ENCODE measurements around the gene CCDC91. TPM values are rescaled to one million over a fixed set of nuclear protein-coding genes. Genes with fewer than 3 reads are reported as not detected.

Gene CCDC91
- total and polyA plus RNA-seq, 11 donors: 24.9 to 62.1 (median 51.8) TPM

DNA sequence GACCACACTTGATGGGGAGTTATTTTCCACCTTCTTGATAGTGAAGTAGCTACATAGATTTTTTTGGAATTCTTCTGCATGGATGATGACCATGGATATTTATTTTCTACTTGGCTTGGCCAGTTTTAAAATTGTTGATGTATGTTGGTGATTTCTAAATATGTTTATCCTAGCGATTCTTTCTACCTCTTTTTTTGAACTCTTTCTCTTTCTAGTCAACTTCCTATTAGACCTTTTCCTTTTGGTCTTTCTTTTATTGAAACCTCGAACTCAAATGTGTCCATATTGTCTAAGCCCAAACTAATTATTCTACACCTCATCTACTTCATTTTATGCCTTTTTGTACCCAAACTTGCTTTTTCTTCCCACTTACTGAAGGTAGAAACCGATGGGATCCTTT lies 37.0 kb downstream of the CCDC91 start:
- DNase-seq: no peak
- intact Hi-C loops (cut with DNase I): no loop called here
- peaks cover 0 to 35% (median 1%) of the 10 kb centered on the region in 12 donors for H3K4me1 ChIP-seq
- ATAC-seq: no peak
- no peaks in the 10 kb centered on the region for H3K36me3 ChIP-seq
- TF ChIP-seq, protein P1, sequence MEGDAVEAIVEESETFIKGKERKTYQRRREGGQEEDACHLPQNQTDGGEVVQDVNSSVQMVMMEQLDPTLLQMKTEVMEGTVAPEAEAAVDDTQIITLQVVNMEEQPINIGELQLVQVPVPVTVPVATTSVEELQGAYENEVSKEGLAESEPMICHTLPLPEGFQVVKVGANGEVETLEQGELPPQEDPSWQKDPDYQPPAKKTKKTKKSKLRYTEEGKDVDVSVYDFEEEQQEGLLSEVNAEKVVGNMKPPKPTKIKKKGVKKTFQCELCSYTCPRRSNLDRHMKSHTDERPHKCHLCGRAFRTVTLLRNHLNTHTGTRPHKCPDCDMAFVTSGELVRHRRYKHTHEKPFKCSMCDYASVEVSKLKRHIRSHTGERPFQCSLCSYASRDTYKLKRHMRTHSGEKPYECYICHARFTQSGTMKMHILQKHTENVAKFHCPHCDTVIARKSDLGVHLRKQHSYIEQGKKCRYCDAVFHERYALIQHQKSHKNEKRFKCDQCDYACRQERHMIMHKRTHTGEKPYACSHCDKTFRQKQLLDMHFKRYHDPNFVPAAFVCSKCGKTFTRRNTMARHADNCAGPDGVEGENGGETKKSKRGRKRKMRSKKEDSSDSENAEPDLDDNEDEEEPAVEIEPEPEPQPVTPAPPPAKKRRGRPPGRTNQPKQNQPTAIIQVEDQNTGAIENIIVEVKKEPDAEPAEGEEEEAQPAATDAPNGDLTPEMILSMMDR (IDR thresholded peaks at IDR 0.05): no peak
- no peak for TF ChIP-seq POLR2A (IDR thresholded peaks at IDR 0.05)
- H3K27me3 ChIP-seq: no peaks in the 10 kb centered on the region
- H3K27ac ChIP-seq: no peak overlapping the region
- H3K4me3 ChIP-seq: no peak overlapping the region
- WGBS, 4 donors: 89 to 93% (median 91%) methylated on average over 3 of the region's 3 CpGs
- peaks cover 0 to 9% (median 0%) of the 10 kb centered on the region in 12 donors for H3K9me3 ChIP-seq

DNA sequence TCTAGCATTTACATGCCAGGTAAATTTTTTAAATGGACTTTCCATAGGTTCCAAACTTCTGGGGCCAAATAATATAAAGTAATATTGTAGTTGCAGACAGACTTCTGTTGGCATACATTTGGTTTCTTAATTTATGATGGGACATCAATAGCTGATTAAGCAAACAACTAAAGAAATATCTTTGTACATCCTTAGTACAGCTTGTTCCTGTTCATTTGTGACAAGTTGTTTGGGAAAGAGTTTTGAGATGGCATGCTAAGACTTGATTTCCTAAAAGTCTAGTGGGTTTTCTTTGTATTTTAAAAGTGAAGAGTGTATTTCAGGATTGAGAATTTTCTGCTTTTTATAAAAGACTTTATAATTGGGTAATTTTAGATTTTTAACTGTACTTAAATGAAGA lies 41.0 kb downstream of the CCDC91 start:
- Histone ChIP-seq H3K4me3 (no peak overlapping the region), H3K27me3 (no peaks in the 10 kb centered on the region), H3K4me1 (peaks cover 0 to 22% (median 4%) of the 10 kb centered on the region in 12 donors), H3K27ac (no peak overlapping the region), H3K36me3 (no peaks in the 10 kb centered on the region), H3K9me3 (peaks cover 0 to 2% (median 0%) of the 10 kb centered on the region in 12 donors)
- no peak for ATAC-seq
- intact Hi-C loops (cut with DNase I): no loop called here
- no peak for DNase-seq
- TF ChIP-seq POLR2A (IDR thresholded peaks at IDR 0.05): no peak
- TF ChIP-seq, protein P1 (IDR thresholded peaks at IDR 0.05): no peak

DNA sequence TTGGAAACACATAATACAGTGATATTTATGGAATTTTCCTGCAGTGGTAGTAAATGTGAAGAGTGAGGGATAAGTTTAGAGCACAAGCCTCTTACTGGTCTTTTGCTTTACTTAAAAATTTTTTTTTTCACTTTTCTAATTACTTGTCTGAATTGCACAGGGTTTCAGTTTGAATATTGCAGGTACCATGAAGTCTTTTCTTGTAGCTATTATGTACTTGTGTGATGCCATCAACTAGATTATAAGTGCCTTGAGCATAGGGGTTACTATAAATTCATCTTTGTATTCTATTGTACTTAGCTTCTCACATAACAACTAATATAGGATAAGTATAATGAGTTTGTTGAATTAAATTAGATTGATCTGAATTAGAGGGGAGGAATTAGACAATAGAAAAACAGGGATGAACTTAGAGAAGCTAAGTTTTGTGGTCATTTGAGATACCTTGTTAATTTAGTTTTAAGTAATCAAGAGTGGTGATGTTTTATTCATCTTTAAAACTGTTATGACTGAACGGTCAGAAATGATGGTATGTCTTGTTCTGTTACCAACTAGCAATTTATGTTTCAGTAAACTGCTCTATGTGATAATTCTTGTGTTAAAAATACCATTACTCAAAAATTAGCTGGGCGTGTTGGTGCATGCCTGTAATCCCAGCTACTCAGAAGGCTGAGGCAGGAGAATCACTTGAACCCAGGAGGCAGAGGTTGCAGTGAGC lies 42.1 kb downstream of the CCDC91 start:
- Histone ChIP-seq H3K27me3 (no peaks in the 10 kb centered on the region), H3K36me3 (no peaks in the 10 kb centered on the region), H3K9me3 (no peaks in the 10 kb centered on the region), H3K27ac (no peak overlapping the region), H3K4me3 (no peak overlapping the region), H3K4me1 (peaks cover 0 to 22% (median 2%) of the 10 kb centered on the region in 12 donors)
- TF ChIP-seq POLR2A (IDR thresholded peaks at IDR 0.05): no peak
- TF ChIP-seq, protein P1 (IDR thresholded peaks at IDR 0.05): no peak
- intact Hi-C loops (cut with DNase I): no loop called here
- WGBS, 4 donors: 96 to 97% (median 96%) methylated on average over 2 of the region's 2 CpGs
- DNase-seq (no peak), ATAC-seq (no peak)

DNA sequence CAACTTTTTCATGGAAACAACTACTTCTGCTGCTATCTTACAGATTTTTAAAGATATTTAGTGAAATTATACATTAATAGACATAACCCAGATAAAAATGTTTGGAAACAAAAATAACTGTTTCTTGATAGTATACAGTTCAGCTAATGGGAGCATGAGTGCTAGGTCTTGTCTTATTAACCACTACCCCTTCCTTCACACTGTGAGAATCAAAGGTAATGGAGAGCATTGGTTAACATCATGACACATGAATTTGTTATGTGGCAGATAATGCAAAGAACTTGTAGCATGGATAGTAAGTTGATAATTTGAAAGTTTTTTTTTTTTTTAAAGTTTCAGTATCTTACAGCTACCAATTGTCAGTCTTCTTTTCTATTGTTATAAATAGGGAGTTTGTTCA lies 44.2 kb downstream of the CCDC91 start:
- Histone ChIP-seq H3K9me3 (no peaks in the 10 kb centered on the region), H3K27me3 (no peaks in the 10 kb centered on the region), H3K36me3 (no peaks in the 10 kb centered on the region), H3K27ac (no peak overlapping the region), H3K4me3 (no peak overlapping the region), H3K4me1 (peaks cover 0 to 19% (median 2%) of the 10 kb centered on the region in 12 donors)
- no peak for ATAC-seq
- TF ChIP-seq, protein P1 (IDR thresholded peaks at IDR 0.05): no peak
- TF ChIP-seq POLR2A (IDR thresholded peaks at IDR 0.05): no peak
- intact Hi-C loops (cut with DNase I): no loop called here
- no peak for DNase-seq
